K562 (cell line): ENCODE measurements around the gene MBNL2. TPM values are rescaled to one million over a fixed set of nuclear protein-coding genes. Genes with fewer than 3 reads are reported as not detected.

Experiments used
- HDGF ChIP-seq: fragments of 450-650 bp; IDR thresholded peaks from 2 replicates; pipeline ENCODE4 v1.6.1; 2016
- HMG20B ChIP-seq: fragments of 250-450 bp; sonication (Bioruptor Pico); IDR thresholded peaks from 2 replicates; pipeline ENCODE4 v1.5.0; 2021; ENCODE audit warnings: mild to moderate bottlenecking
- HMGN3 ChIP-seq: IDR thresholded peaks from 2 replicates; pipeline ENCODE4 v1.6.1; 2011; ENCODE audit warnings: borderline replicate concordance, low read depth, mild to moderate bottlenecking, mixed read lengths, low read length; ENCODE audit not compliant: insufficient read length; ENCODE audit errors: extremely low read depth
- KLF10 ChIP-seq: fragments of 250-450 bp; sonication (Bioruptor Pico); IDR thresholded peaks from 2 replicates; pipeline ENCODE4 v1.6.1; 2021; ENCODE audit warnings: matching md5 sums
- MCM3 ChIP-seq: fragments of 450-650 bp; IDR thresholded peaks from 2 replicates; pipeline ENCODE4 v1.6.1; 2016
- RBM25 ChIP-seq: fragments of 200-400 bp; formaldehyde crosslinking; IDR thresholded peaks from 2 replicates; pipeline ENCODE4 v1.6.1; 2018; ENCODE audit warnings: low read length, low read depth, moderate library complexity; ENCODE audit not compliant: severe bottlenecking
- SMARCA4 ChIP-seq: fragments of 450-650 bp; IDR thresholded peaks from 2 replicates; pipeline ENCODE4 v1.6.1; 2016
- ZNF282 ChIP-seq: sonication (generic); formaldehyde crosslinking; IDR thresholded peaks from 2 replicates; pipeline ENCODE4 v1.8.1; 2023; ENCODE audit warnings: missing genetic modification reagents
- polyA plus RNA-seq, 8 experiments: library from polyadenylated mRNA; depleted of rRNA in 4 of 8; stranded (reverse) in 5 of 8; unstranded in 3 of 8; fragments of >200 nt; fragmentation: Nextera tagmentation in 2 of 8; fragmentation: Illumina TruSeq in 1 of 8; extraction: Ambion mirVana in 2 of 8; extraction: Trizol in 1 of 8; gene quantifications; 2 replicates each; pipeline versions ENCODE4 v1.2.1 to v1.2.3, GENCODE V29; 2011 to 2014; ENCODE audit warnings: inconsistent platforms in 1 of 8, missing spikeins in 1 of 8
- total RNA-seq, 7 experiments: library from RNA; depleted of rRNA in 6 of 7; stranded (reverse); fragments of >200 nt in 6 of 7; fragmentation: Illumina TruSeq in 2 of 7; extraction: Trizol in 2 of 7; gene quantifications; 2 replicates each; pipeline versions ENCODE4 v1.2.1 to v1.2.3, GENCODE V29; 2011 to 2021; ENCODE audit warnings: low replicate concordance in 1 of 7
- TF ChIP-seq, protein P1 (sequence below): fragments of 250-450 bp; sonication (Bioruptor Pico); IDR thresholded peaks from 2 replicates; pipeline ENCODE4 v1.8.0; 2021; ENCODE audit warnings: borderline replicate concordance, mild to moderate bottlenecking, moderate library complexity; ENCODE audit not compliant: poor library complexity, severe bottlenecking
- TF ChIP-seq, protein P2 (sequence below): sonication (generic); formaldehyde crosslinking; IDR thresholded peaks from 2 replicates; pipeline ENCODE4 v1.8.0; 2022; ENCODE audit warnings: missing genetic modification reagents, mild to moderate bottlenecking, borderline replicate concordance
- TF ChIP-seq, protein P3 (sequence below): fragments of 250-450 bp; sonication (Bioruptor Pico); IDR thresholded peaks from 2 replicates; pipeline ENCODE4 v1.8.0; 2022; ENCODE audit warnings: moderate library complexity, mild to moderate bottlenecking, inconsistent platforms
- TF ChIP-seq, protein P4 (sequence below): fragments of 200-800 bp; sonication (Bioruptor generic); IDR thresholded peaks from 2 replicates; pipeline ENCODE4 v1.6.1; 2016; ENCODE audit warnings: missing genetic modification characterization, missing compliant biosample characterization
- TF ChIP-seq, protein P5 (sequence below): fragments of 200-400 bp; formaldehyde crosslinking; IDR thresholded peaks from 2 replicates; pipeline ENCODE4 v1.6.1; 2017; ENCODE audit warnings: mild to moderate bottlenecking, low read depth, low read length, moderate library complexity
- TF ChIP-seq, protein P6 (sequence below): fragments of 450-650 bp; IDR thresholded peaks from 2 replicates; pipeline ENCODE4 v1.6.1; 2018; ENCODE audit warnings: mild to moderate bottlenecking, low read depth; ENCODE audit not compliant: partially characterized antibody

The MBNL2 gene
- total and polyA plus RNA-seq, 9 of the 15 experiments (the other 6 are each of a cell fraction or from before 2014, with no cell fraction given), result 7.0 to 24.8 (median 13.8) TPM

DNA sequence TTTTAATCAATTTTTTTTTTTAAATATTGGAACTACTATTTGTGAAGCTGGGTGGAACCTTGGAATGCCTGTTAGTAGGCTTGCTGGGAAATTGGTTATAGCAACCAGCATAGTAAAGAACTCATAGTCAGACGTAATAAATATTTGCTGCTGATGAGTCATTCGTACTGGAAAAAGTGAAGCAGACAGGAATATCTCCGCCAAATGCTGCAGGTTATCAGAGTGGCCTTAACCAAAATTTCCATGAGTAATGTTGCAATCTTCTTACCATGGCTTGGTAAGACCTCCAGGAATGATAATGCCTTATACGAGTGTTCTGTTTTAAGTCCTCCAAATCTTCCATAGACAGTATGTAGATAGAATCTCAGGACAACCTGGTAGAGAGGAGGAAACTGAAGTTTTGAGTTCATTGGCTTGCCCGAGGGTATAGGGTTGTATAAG lies 34.2 kb downstream of the MBNL2 start (continued):
- no peak for TF ChIP-seq MCM3
- TF ChIP-seq, protein P1, sequence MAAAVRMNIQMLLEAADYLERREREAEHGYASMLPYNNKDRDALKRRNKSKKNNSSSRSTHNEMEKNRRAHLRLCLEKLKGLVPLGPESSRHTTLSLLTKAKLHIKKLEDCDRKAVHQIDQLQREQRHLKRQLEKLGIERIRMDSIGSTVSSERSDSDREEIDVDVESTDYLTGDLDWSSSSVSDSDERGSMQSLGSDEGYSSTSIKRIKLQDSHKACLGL (CRISPR knock-in tag), result no peak
- no peak for TF ChIP-seq RBM25
- TF ChIP-seq ZNF282 (CRISPR knock-in tag), result no peak
- TF ChIP-seq, protein P2, sequence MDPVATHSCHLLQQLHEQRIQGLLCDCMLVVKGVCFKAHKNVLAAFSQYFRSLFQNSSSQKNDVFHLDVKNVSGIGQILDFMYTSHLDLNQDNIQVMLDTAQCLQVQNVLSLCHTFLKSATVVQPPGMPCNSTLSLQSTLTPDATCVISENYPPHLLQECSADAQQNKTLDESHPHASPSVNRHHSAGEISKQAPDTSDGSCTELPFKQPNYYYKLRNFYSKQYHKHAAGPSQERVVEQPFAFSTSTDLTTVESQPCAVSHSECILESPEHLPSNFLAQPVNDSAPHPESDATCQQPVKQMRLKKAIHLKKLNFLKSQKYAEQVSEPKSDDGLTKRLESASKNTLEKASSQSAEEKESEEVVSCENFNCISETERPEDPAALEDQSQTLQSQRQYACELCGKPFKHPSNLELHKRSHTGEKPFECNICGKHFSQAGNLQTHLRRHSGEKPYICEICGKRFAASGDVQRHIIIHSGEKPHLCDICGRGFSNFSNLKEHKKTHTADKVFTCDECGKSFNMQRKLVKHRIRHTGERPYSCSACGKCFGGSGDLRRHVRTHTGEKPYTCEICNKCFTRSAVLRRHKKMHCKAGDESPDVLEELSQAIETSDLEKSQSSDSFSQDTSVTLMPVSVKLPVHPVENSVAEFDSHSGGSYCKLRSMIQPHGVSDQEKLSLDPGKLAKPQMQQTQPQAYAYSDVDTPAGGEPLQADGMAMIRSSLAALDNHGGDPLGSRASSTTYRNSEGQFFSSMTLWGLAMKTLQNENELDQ (CRISPR knock-in tag), result no peak
- TF ChIP-seq HDGF, result no peak
- TF ChIP-seq HMG20B (CRISPR knock-in tag), result no peak
- TF ChIP-seq HMGN3, result peak; percentile 52
- TF ChIP-seq, protein P3, sequence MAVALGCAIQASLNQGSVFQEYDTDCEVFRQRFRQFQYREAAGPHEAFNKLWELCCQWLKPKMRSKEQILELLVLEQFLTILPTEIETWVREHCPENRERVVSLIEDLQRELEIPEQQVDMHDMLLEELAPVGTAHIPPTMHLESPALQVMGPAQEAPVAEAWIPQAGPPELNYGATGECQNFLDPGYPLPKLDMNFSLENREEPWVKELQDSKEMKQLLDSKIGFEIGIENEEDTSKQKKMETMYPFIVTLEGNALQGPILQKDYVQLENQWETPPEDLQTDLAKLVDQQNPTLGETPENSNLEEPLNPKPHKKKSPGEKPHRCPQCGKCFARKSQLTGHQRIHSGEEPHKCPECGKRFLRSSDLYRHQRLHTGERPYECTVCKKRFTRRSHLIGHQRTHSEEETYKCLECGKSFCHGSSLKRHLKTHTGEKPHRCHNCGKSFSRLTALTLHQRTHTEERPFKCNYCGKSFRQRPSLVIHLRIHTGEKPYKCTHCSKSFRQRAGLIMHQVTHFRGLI (CRISPR knock-in tag), result no peak
- TF ChIP-seq, protein P4, sequence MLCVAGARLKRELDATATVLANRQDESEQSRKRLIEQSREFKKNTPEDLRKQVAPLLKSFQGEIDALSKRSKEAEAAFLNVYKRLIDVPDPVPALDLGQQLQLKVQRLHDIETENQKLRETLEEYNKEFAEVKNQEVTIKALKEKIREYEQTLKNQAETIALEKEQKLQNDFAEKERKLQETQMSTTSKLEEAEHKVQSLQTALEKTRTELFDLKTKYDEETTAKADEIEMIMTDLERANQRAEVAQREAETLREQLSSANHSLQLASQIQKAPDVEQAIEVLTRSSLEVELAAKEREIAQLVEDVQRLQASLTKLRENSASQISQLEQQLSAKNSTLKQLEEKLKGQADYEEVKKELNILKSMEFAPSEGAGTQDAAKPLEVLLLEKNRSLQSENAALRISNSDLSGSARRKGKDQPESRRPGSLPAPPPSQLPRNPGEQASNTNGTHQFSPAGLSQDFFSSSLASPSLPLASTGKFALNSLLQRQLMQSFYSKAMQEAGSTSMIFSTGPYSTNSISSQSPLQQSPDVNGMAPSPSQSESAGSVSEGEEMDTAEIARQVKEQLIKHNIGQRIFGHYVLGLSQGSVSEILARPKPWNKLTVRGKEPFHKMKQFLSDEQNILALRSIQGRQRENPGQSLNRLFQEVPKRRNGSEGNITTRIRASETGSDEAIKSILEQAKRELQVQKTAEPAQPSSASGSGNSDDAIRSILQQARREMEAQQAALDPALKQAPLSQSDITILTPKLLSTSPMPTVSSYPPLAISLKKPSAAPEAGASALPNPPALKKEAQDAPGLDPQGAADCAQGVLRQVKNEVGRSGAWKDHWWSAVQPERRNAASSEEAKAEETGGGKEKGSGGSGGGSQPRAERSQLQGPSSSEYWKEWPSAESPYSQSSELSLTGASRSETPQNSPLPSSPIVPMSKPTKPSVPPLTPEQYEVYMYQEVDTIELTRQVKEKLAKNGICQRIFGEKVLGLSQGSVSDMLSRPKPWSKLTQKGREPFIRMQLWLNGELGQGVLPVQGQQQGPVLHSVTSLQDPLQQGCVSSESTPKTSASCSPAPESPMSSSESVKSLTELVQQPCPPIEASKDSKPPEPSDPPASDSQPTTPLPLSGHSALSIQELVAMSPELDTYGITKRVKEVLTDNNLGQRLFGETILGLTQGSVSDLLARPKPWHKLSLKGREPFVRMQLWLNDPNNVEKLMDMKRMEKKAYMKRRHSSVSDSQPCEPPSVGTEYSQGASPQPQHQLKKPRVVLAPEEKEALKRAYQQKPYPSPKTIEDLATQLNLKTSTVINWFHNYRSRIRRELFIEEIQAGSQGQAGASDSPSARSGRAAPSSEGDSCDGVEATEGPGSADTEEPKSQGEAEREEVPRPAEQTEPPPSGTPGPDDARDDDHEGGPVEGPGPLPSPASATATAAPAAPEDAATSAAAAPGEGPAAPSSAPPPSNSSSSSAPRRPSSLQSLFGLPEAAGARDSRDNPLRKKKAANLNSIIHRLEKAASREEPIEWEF (CRISPR knock-in tag), result no peak
- TF ChIP-seq, protein P5, sequence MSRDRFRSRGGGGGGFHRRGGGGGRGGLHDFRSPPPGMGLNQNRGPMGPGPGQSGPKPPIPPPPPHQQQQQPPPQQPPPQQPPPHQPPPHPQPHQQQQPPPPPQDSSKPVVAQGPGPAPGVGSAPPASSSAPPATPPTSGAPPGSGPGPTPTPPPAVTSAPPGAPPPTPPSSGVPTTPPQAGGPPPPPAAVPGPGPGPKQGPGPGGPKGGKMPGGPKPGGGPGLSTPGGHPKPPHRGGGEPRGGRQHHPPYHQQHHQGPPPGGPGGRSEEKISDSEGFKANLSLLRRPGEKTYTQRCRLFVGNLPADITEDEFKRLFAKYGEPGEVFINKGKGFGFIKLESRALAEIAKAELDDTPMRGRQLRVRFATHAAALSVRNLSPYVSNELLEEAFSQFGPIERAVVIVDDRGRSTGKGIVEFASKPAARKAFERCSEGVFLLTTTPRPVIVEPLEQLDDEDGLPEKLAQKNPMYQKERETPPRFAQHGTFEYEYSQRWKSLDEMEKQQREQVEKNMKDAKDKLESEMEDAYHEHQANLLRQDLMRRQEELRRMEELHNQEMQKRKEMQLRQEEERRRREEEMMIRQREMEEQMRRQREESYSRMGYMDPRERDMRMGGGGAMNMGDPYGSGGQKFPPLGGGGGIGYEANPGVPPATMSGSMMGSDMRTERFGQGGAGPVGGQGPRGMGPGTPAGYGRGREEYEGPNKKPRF, result no peak
- TF ChIP-seq, protein P6, sequence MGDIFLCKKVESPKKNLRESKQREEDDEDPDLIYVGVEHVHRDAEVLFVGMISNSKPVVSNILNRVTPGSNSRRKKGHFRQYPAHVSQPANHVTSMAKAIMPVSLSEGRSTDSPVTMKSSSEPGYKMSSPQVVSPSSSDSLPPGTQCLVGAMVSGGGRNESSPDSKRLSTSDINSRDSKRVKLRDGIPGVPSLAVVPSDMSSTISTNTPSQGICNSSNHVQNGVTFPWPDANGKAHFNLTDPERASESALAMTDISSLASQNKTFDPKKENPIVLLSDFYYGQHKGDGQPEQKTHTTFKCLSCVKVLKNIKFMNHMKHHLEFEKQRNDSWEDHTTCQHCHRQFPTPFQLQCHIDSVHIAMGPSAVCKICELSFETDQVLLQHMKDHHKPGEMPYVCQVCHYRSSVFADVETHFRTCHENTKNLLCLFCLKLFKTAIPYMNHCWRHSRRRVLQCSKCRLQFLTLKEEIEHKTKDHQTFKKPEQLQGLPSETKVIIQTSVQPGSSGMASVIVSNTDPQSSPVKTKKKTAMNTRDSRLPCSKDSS, result no peak
- TF ChIP-seq SMARCA4, result peak; percentile 92
- no peak for TF ChIP-seq KLF10 (CRISPR knock-in tag)
